Lung (tissue), 12 donors: ENCODE measurements around the gene SWAP70. TPM values are rescaled to one million over a fixed set of nuclear protein-coding genes. Genes with fewer than 3 reads are reported as not detected.

Experiments
- ATAC-seq: fragments of 200-7000 bp; cut with Tn5 transposase; one replicate; pipeline ENCODE4 v1.9.1; 2020; ENCODE audit warnings: moderate number of reproducible peaks; ENCODE audit not compliant: insufficient read depth, low FRiP score
- DNase-seq, 3 donors: peaks; one replicate each; pipeline ENCODE4 v3.0.0-alpha.2; 2013 to 2017
- H3K27ac ChIP-seq, 2 donors: one replicate each; pipeline ENCODE4 v1.5.1; 2013; ENCODE audit warnings: mild to moderate bottlenecking in 2 of 2, moderate library complexity in 2 of 2, control low read depth in 1 of 2, inconsistent platforms in 1 of 2, low read depth in 1 of 2, low read length in 1 of 2
- H3K27me3 ChIP-seq, 3 donors: one replicate each; pipeline ENCODE4 v1.5.1; 2013; ENCODE audit warnings: low read length in 2 of 3; ENCODE audit not compliant: control insufficient read depth in 3 of 3, insufficient read depth in 3 of 3
- H3K36me3 ChIP-seq, 4 donors: one replicate each; pipeline ENCODE4 v1.5.1; 2013; ENCODE audit warnings: low read length in 4 of 4, mild to moderate bottlenecking in 1 of 4, moderate library complexity in 1 of 4; ENCODE audit not compliant: control insufficient read depth in 4 of 4, insufficient read depth in 4 of 4
- H3K4me1 ChIP-seq, 5 donors: one replicate each; pipeline ENCODE4 v1.5.1; 2013; ENCODE audit warnings: low read length in 5 of 5, mild to moderate bottlenecking in 2 of 5, moderate library complexity in 1 of 5; ENCODE audit not compliant: control insufficient read depth in 5 of 5, insufficient read depth in 5 of 5
- H3K4me3 ChIP-seq: one replicate; pipeline ENCODE4 v1.5.1; 2013; ENCODE audit warnings: mild to moderate bottlenecking, control low read depth, moderate library complexity
- H3K9ac ChIP-seq, 2 donors: one replicate each; pipeline ENCODE4 v1.5.1; 2013; ENCODE audit warnings: low read length in 2 of 2, control low read depth in 1 of 2; ENCODE audit not compliant: insufficient read depth in 1 of 2
- H3K9me3 ChIP-seq, 4 donors: one replicate each; pipeline ENCODE4 v1.5.1; 2013; ENCODE audit warnings: low read length in 3 of 4, mild to moderate bottlenecking in 1 of 4, moderate library complexity in 1 of 4; ENCODE audit not compliant: control insufficient read depth in 4 of 4, insufficient read depth in 3 of 4
- WGBS, 2 donors: extraction: QIAGEN DNeasy Blood & Tissue Kit; methylation state at CpG; one replicate each; pipeline ENCODE4 v1.1.7; 2013; 5-methylcytosine and 5-hydroxymethylcytosine counted together
- polyA plus RNA-seq, 2 donors: library from polyadenylated mRNA; stranded (reverse); fragments of 200-250 nt; gene quantifications; one replicate each; pipeline ENCODE4 v1.2.1, GENCODE V29; 2013
- total RNA-seq, 2 donors: library from RNA; depleted of rRNA in 1 of 2; stranded (reverse); fragments of >200 nt in 1 of 2; gene quantifications; one replicate each; pipeline ENCODE4 v1.2.1, GENCODE V29; 2014 to 2021
- TF ChIP-seq, protein P1 (sequence below): IDR thresholded peaks from 2 replicates; pipeline ENCODE4 v1.5.1; 2012; ENCODE audit warnings: mild to moderate bottlenecking; ENCODE audit errors: control extremely low read depth, extremely low read depth
- donor health status: control.
- donor health status: control.
- donor health status: Bipolar disorder and iron deficiency.
- donor health status: healthy.
- donor health status: DM: yes; HTN: yes; CAD: no.

SWAP70 gene
- total and polyA plus RNA-seq, 4 donors, result 14.9 to 44.8 (median 35.9) TPM

DNA sequence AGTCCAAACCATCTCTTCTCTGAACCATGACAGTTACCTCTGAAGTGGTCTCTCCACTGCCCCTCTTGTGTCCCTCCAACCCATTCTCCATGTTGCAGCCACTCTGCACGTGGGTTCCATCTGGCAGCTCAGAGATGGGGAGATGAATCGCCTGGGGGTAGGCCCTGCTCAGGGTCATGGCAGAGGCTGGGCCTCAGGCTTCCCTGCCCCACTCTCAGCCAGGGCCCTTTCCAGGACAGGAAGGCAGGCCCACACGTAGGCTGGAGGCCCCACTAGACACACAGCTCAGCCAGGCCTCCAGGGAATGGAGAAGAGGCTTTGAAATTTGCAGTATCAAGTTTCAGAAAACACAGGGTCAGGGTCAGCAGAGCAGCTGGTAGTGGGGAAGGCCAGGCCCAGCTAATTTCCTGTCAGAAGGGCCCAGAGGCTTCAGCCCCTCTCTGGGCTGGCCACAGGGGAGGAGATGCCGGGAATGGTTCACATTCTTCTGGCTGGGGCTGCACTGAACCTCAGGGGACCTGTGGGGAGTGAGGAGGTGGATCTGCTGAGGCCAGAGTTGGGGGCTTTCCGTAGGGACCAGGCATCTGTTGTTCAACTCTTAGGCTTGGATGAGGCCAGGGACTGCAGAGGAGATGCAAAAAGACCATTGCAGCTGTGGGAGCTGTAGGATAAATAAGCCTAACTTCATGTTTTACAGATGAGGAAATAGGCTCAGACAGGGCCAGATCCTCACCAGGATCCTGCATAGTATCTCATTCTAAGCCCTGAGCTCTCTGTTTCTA is 101.6 kb downstream of the SWAP70 start:
- Histone ChIP-seq H3K27me3 (no peaks in the 10 kb centered on the region), H3K36me3 (no peaks in the 10 kb centered on the region), H3K9ac (no peak overlapping the region), H3K4me3 (no peak overlapping the region), H3K27ac (peak overlapping the region; percentile 26 to 47), H3K4me1 (peaks cover 5 to 16% (median 8%) of the 10 kb centered on the region in 5 donors), H3K9me3 (no peaks in the 10 kb centered on the region)
- ATAC-seq (no peak), DNase-seq (peak; percentile 80 to 88 (median 83))
- 72 to 87% methylated on average over 5 of the region's 5 CpGs for WGBS, 2 donors
- TF ChIP-seq, protein P1, sequence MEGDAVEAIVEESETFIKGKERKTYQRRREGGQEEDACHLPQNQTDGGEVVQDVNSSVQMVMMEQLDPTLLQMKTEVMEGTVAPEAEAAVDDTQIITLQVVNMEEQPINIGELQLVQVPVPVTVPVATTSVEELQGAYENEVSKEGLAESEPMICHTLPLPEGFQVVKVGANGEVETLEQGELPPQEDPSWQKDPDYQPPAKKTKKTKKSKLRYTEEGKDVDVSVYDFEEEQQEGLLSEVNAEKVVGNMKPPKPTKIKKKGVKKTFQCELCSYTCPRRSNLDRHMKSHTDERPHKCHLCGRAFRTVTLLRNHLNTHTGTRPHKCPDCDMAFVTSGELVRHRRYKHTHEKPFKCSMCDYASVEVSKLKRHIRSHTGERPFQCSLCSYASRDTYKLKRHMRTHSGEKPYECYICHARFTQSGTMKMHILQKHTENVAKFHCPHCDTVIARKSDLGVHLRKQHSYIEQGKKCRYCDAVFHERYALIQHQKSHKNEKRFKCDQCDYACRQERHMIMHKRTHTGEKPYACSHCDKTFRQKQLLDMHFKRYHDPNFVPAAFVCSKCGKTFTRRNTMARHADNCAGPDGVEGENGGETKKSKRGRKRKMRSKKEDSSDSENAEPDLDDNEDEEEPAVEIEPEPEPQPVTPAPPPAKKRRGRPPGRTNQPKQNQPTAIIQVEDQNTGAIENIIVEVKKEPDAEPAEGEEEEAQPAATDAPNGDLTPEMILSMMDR, result no peak

DNA sequence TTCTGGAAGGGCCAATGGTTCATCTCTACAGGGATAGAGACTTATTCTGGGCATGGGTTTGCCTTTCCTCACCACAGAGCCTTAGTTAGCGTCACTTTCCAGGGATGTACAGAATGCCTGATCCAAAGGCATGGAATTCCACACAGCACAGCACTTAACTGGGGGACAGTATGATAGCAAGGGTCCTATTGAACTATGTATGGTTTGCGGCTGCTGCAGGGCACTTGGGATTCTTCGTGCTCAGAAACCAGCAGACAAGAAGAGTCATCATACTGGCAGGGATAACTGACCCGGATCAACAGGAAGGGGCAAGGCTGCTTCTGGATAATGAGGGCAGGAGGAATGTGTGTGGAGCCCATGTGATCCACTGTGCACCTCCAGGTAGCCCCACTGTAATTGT is 105.7 kb downstream of the SWAP70 start:
- DNase-seq, result no peak
- 83% methylated on average over 4 of the region's 4 CpGs for WGBS, 2 donors
- peaks cover 0 to 4% (median 2%) of the 10 kb centered on the region in 4 donors for H3K36me3 ChIP-seq
- peaks cover 2 to 12% (median 6%) of the 10 kb centered on the region in 5 donors for H3K4me1 ChIP-seq
- no peaks in the 10 kb centered on the region for H3K9me3 ChIP-seq
- no peak overlapping the region for H3K4me3 ChIP-seq
- H3K27ac ChIP-seq, result no peak overlapping the region
- no peak for ATAC-seq
- H3K27me3 ChIP-seq, result no peaks in the 10 kb centered on the region
- no peak overlapping the region for H3K9ac ChIP-seq
- TF ChIP-seq, protein P1, result no peak

DNA sequence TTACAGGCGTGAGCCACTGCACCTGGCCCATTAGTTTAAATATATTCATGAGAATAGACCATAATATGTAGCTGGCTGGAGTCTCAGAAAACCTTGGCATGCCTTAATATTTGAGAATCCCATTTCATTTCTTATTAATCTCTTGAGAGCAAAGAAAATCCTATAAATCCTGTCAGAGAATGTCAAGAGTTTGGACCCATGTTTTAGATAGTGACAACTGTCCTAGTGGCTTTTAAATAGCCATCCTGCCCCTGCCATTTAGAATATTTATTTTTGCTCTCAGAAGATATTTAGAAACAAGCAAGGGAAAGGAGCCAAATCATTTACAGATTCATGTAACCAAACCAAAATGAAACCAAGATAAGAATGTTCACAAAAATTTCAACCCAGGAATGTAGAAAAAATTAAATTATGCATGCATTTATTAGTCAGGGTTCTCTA is 107.2 kb downstream of the SWAP70 start:
- TF ChIP-seq, protein P1, result no peak
- Histone ChIP-seq H3K9ac (no peak overlapping the region), H3K27ac (no peak overlapping the region), H3K4me1 (peaks cover 0 to 8% (median 0%) of the 10 kb centered on the region in 5 donors), H3K36me3 (peaks cover 0 to 4% (median 2%) of the 10 kb centered on the region in 4 donors), H3K4me3 (no peak overlapping the region), H3K27me3 (no peaks in the 10 kb centered on the region), H3K9me3 (no peaks in the 10 kb centered on the region)
- ATAC-seq, result no peak
- 88 to 94% methylated on average over 1 of the region's 1 CpG for WGBS, 2 donors
- DNase-seq, result peak in 1 of 3 donors; percentile 37
